ENCODE results near the gene HCRT.
"Not testable (repeated sequence)": the region's sequence is repeated elsewhere in the genome, so short reads cannot be mapped to it uniquely, and the experiment has no call there.

HCRT gene

DNA sequence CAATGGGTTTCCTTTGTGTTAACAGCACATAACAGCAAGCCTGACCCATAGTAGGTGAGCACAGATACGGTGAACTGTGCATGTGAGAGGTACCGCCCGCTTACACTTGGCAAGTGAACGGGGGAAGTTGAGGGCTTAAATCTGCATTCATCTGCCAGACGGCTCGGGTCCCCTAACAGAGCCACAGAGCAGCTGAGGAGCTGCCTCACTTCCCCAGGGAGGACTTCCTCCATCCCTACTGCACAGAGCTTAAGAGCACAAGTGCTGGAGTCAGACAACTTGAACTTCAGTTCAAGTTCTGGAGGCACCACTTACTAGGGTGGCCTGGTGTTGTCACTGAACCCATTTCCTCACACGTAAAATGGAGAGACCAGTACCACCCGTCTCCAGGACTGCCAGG lies 43.9 kb downstream of the HCRT start:
- no peak for DNase-seq (ENCODE audit: low read depth, low spot score)

DNA sequence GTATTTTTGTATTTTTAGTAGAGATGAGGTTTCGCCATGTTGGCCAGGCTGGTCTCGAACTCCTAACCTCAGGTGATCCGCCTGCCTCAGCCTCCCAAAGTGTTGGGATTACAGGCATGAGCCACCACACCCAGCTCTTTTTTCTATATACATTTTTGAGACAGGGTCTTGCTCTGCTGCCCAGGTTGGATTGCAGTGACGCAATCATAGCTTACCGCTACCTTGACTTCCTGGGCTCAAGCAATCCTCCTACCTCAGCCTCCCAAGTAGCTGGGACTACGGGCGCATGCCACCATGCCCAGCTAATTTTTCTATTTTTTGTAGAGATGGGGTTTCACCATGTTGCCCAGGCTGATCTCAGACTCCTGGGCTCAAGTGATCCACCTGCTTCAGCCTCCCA lies 44.6 kb downstream of the HCRT start:
- DNase-seq (ENCODE audit: low read depth, low spot score): not testable (repeated sequence)

- no peak for DNase-seq (ENCODE audit: low read depth, low spot score)
These were observed 46.3 kb downstream of the HCRT start for GRCh38 chr17:42138749-42139492.

DNA sequence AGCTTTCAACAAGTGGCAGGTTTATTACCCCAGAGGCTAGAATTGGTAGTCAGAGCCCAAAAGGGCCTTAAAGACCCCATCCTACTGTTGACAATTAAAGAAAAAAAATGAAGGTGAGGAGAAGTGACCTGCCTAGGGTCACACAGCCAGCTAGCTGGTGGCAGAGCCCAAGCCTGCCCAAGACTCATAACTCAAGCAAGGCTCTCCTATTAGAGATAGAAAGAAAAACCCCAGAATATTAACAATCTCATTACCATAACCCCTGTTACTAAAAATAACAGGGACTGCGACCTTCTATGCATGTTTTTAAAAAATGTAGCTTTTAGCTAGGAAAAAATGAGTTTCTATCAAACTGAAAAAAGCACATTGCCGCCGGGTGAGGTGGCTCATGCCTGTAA lies 48.6 kb downstream of the HCRT start:
- no peak for DNase-seq (ENCODE audit: low read depth, low spot score)

DNA sequence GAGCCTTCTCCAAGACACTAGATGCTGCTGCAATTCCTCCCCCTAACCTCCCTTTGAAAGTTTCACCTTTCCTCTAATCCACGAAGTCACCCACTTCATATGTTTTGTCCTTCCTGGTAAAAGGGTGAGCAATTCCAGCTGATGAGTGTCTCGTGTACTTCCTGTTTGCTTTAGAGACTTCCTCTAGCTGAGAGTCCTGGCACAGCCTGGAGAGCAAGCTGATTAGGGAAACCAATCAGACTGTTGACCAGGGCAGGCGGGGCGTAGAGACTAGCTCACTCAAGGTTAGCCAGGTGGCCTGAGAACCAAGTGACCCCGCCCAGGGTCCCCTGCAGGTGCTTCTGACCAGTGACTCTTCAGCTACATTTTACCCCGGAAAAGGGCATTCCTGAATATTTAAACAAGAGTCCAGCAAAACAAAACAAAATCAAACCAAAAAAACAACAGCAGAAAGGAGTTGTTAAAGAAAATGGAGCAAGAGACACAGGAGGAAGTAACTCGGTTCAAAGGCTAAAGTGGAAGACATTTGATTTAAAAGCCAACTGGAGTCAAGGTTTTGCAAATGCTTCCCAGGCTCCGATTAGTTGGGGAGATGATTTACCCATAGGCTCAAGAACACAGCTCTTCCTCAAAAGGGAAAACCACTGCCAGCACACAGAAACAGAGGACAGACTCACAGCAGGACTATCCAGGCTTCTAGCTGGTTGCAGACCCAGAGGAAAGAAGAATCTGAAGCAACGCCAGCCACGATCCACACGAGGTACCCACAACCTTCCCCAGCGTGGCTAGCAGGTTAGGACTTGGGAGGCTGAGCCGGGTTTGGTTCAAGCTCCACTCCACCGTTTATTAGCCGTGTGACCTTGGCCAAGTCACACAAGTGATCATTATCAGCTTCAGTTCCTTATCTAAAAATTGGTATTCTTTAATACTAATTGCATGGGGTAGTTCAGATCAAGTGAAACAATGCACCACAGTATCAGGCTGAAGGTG lies 49.3 kb downstream of the HCRT start:
- DNase-seq (ENCODE audit: low read depth, low spot score): no peak

DNA sequence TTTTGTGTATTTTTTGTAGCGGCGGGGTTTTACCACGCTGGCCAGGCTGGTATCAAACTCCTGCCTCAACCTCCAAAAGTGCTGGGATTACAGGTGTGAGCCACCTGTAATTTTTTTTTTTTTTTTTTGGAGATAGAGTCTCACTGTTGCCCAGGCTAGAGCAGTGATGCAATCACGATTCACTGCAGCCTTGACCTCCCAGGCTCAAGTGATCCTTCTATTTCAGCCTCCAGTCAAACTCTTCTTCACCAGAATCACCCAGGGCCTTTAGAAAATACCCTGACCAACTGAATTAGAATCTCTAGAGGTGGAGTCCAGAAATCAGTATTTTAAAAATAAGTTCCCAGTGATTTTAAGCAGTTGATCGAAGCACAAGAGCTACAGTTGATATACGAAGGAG lies 50.1 kb downstream of the HCRT start:
- no peak for DNase-seq (ENCODE audit: low read depth, low spot score)
